Measurements from ENCODE around the gene GLOD4.
"Not testable (repeated sequence)": the region's sequence is repeated elsewhere in the genome, so short reads cannot be mapped to it uniquely, and the experiment has no call there.

Gene GLOD4

GRCh38 chr17:781805-782731 lies at the start of gene GLOD4, which contains the start of gene MRM3:
Gene GLOD4, minus strand, starts transcription at chr17:782280. Its CDS starts 25 bp downstream, at chr17:782255.
Gene MRM3, plus strand, starts transcription at chr17:782353. Its CDS starts 26 bp downstream, at chr17:782379.
- peak; percentile 95 for DNase-seq

GRCh38 chr17:830950-831349 lies 48.9 kb upstream of the GLOD4 start:
- no peak for DNase-seq

GRCh38 chr17:830381-830780 lies 48.3 kb upstream of the GLOD4 start:
- DNase-seq, result no peak

GRCh38 chr17:829614-830013 lies 47.5 kb upstream of the GLOD4 start:
- not testable (repeated sequence) for DNase-seq

DNA sequence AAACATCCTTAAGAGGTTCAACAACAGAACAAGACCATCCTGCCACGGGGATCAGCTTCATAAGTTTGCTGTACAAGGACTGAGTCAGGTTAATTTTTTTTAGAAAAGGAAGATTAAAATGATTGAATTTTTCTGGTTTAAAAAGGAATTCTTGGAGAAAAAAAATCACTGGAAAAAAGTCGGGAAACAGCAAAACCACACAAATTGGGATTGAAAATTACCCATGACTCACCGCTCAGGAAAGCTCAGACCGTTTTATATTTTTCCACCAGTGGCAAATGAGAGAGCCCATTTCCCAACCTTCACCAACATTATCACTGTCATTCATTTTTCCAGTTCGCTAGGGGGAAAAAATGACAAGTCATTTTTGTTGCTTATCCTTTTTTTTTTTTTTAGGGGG lies 46.7 kb upstream of the GLOD4 start:
- no peak for DNase-seq

GRCh38 chr17:826778-827177 lies 44.7 kb upstream of the GLOD4 start:
- DNase-seq, result no peak

GRCh38 chr17:825216-825615 lies 43.1 kb upstream of the GLOD4 start:
- no peak for DNase-seq

DNA sequence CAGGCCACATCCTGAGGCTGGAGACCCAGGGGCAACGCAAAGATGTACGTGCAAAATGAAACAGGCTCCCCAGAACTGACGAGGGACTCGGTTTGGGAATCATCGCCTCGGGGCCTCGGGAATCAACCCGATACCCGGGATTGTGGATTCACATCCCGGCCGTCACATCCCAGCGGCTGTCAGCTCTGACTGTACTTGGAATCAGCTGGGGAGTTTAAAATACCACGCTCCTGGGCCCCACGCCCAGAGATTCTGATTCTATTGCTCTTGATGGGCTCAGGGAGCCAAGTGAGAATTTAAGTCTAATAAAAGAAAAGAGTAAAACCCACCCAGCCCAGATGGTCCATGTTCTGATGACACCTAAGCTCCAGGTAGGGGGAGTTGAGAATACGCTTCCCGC lies 42.3 kb upstream of the GLOD4 start:
- DNase-seq, result no peak

- no peak for DNase-seq
Measured at GRCh38 chr17:823501-823902, 41.4 kb upstream of the GLOD4 start.

- DNase-seq, result no peak
Measured at GRCh38 chr17:819251-819650, 37.2 kb upstream of the GLOD4 start.

GRCh38 chr17:814371-814770 lies 32.3 kb upstream of the GLOD4 start:
- no peak for DNase-seq

DNA sequence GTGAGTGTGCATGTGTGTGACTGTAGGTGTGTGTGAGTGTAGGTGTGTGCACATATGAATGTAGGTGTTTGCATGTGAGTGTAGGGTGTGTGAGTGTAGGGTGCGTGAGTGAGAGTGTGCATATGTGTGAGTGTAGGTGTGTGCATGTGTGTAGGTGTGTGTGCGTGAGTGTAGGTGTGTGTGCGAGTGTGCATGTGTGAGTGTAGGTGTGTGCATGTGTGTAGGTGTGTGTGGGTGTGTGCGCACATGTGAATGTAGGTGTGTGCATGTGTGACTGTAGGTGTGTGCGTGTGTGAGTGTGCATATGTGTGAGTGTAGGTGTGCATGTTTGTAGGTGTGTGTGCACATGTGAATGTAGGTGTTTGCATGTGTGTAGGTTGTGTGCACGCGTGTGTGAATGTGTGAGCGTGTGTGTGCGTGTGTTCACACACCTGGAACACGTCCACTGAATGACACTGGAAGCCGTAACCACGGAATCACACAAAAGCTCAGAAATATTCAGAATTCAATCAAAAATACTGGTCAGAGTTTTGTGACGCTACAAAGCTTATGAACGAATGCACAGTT lies 30.6 kb upstream of the GLOD4 start:
- DNase-seq, result no peak

- DNase-seq, result no peak
Measured at GRCh38 chr17:811051-811784, 29.1 kb upstream of the GLOD4 start.

- DNase-seq, result no peak
Measured at GRCh38 chr17:807523-808294, 25.6 kb upstream of the GLOD4 start.

- DNase-seq, result no peak
Measured at GRCh38 chr17:806781-807522, 24.9 kb upstream of the GLOD4 start.

DNA sequence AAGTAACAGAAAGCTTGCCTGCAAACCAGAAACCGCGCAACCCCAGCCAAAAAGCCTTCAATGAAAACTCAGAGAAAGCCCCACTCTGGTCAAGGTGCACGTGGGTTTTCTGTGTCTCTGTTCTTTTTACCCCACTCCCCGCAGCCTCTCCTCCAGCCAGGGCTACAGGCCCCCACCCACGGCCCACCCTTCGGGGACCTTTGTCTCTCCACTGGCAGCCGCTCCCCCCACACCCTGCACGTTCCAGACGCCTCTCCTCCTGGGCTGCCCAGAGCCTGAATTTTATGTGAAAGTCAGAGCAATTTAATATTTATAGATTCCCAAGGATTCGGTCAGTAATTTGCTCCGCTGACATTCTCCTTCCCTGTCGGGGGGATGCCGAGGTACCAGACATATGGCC lies 24.3 kb upstream of the GLOD4 start:
- DNase-seq, result no peak

DNA sequence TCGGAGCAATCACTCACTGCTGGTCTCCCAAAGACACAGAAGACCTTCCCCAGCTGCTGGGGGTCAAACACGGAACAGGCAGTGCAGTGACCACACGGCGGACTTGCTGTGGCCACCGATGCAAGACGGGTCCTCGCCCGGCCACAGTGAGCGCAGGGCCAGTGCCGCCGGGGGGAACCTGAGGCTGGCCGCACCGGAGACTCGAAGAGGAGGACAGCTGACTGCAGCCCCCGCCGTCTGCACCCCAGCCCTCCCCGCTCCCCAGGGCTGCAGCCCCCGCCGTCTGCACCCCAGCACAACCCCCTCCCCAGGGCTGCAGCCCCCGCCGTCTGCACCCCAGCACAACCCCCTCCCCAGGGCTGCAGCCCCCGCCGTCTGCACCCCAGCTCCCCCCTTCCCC lies 23.8 kb upstream of the GLOD4 start:
- not testable (repeated sequence) for DNase-seq

DNA sequence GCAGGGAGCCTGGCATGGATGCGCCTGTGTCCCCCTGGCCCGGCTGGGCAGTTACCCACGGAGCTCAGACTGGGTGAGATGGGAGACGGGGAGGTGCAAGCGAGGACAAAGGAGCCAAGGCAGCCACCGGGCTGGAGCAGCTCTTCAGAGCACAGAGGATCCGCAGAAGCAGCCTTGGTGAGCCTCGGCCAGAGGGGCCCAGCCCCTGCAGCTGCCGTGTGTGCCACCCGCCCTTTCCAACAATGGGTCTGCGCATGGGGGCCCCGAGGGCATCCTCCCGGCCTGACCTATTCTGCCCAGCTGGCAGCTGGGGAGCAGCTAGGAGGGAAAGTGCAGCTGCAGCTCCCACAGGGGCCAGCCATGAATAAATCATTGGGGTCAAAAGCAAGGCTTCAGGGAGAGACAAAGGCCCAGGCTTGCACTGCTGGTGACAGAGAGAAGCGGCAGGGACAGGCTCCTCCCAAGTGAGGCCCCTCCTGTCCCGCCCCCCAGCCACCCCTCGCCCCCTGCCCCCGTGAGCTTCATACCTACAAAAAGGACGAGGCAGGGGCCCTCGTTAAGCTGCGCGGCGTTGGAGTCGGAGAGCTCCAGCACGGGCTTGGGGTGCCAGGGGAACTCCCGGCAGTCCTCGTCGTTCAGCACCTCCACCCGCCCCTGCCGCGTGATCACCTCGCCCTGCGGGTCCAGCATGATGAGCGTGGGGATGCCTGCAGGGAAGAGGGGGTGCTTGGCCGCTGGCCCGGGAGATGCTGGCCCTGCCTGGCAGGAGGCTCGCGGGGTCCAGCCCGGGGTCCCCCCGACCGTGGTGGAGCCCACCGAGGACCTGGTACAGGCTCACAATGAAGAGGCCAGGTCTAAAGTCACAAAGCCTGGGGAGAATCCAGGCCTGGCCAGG lies 22.7 kb upstream of the GLOD4 start:
- DNase-seq, result no peak

GRCh38 chr17:802901-803881 lies 21.1 kb upstream of the GLOD4 start:
- no peak for DNase-seq

- no peak for DNase-seq
Measured at GRCh38 chr17:802481-802880, 20.4 kb upstream of the GLOD4 start.

All from hematopoietic multipotent progenitor cell treated with erythropoietin and hydrocortisone succinate and interleukin-3 and kit ligand, for 4 days (in vitro differentiated cells).